Hypothalamus (tissue), 51 donors: ENCODE results near the gene NMS.

ENCODE experiments used
- DNase-seq, 51 donors: peaks; one replicate each; lab custom pipeline; 2025; lab: John Stamatoyannopoulos, UW

The NMS gene

GRCh38 chr2:100483895-100484294, 13.6 kb downstream of the NMS start:
- DNase-seq, result no peak

GRCh38 chr2:100484390-100484789, 14.1 kb downstream of the NMS start:
- DNase-seq, result no peak

GRCh38 chr2:100485396-100485795, 15.1 kb downstream of the NMS start:
- DNase-seq, result no peak

GRCh38 chr2:100494712-100495111, 24.4 kb downstream of the NMS start:
- no peak for DNase-seq

- DNase-seq, result no peak
Observed at GRCh38 chr2:100502782-100503181, 32.5 kb downstream of the NMS start.

GRCh38 chr2:100504542-100504941, 34.3 kb downstream of the NMS start:
- no peak for DNase-seq

GRCh38 chr2:100509066-100509465, 38.8 kb downstream of the NMS start:
- no peak for DNase-seq

GRCh38 chr2:100513650-100514049, 43.4 kb downstream of the NMS start:
- peak in 1 of 51 donors; percentile 17 for DNase-seq

GRCh38 chr2:100517556-100517955, 47.3 kb downstream of the NMS start:
- no peak for DNase-seq

- no peak for DNase-seq
Observed at GRCh38 chr2:100518801-100519200, 48.5 kb downstream of the NMS start.

- DNase-seq, result no peak
Observed at GRCh38 chr2:100520224-100520623, 49.9 kb downstream of the NMS start.

GRCh38 chr2:100522430-100522829, 52.1 kb downstream of the NMS start:
- no peak for DNase-seq

GRCh38 chr2:100524331-100524730, 54.0 kb downstream of the NMS start:
- DNase-seq, result peak in 1 of 51 donors; percentile 15

- DNase-seq, result no peak
Observed at GRCh38 chr2:100526868-100527267, 56.6 kb downstream of the NMS start.

GRCh38 chr2:100527440-100528015, 57.2 kb downstream of the NMS start:
- no peak for DNase-seq

GRCh38 chr2:100529176-100529575, 58.9 kb downstream of the NMS start:
- DNase-seq, result no peak

- DNase-seq, result no peak
Observed at GRCh38 chr2:100529900-100530299, 59.6 kb downstream of the NMS start.
